IMR-90 (cell line): Measurements from ENCODE around the gene HRAS.

Source experiments
- BHLHE40 ChIP-seq: fragments of 150-350 bp; IDR thresholded peaks from 2 replicates; pipeline ENCODE4 v1.6.1; 2016; ENCODE audit warnings: mild to moderate bottlenecking, low read depth, low read length
- MAZ ChIP-seq: IDR thresholded peaks from 2 replicates; pipeline ENCODE4 v1.6.1; 2012; ENCODE audit warnings: low read depth, mild to moderate bottlenecking, low read length, improper control_type of control experiment, moderate library complexity, borderline replicate concordance
- POLR2A ChIP-seq: IDR thresholded peaks from 2 replicates; pipeline ENCODE4 v1.6.1; 2012; ENCODE audit warnings: mild to moderate bottlenecking, low read depth, low read length
- SMC3 ChIP-seq: fragments of 150-350 bp; IDR thresholded peaks from 2 replicates; pipeline ENCODE4 v1.6.1; 2016; ENCODE audit warnings: low read depth, mild to moderate bottlenecking, antibody characterized with exemption, low read length, moderate library complexity
- TF ChIP-seq, protein P1 (sequence below): fragments of 150-350 bp; IDR thresholded peaks from 2 replicates; pipeline ENCODE4 v1.6.1; 2017; ENCODE audit warnings: mild to moderate bottlenecking, antibody characterized with exemption, low read length, low read depth
- TF ChIP-seq, protein P2 (sequence below): conservative IDR thresholded peaks from 2 replicates; pipeline ENCODE4 v1.5.1; 2012; ENCODE audit warnings: mild to moderate bottlenecking, low read depth, low read length, improper control_type of control experiment
- TF ChIP-seq, protein P3 (sequence below): fragments of 150-350 bp; IDR thresholded peaks from 2 replicates; pipeline ENCODE4 v1.6.1; 2016; ENCODE audit warnings: low read depth, mild to moderate bottlenecking, low read length, moderate library complexity, borderline replicate concordance

DNA sequence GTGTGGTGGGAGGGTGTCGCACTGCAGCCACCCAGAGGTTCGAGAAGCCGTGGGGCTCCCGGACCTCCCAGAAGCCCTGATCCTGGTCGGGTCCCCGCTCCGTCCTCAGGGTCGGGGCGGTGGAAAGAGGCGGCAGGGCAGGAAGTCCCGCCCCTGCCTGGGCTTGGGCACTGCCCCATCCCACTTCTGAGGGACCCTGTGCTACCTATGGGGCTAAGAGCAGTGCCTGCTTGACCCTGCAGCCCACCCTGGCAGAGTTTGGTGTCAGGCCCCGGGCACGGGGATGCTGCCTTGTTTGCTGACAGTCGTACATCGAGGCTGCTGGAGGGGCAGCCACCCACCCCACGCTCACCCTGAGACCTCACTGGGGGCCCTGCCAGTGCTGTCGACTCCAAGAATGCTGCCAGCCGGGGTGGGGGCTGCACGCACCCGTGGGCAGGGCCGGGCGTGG, 47.8 kb downstream of the HRAS start:
- TF ChIP-seq POLR2A (no peak), BHLHE40 (no peak), MAZ (no peak), SMC3 (no peak)
- TF ChIP-seq, protein P1, sequence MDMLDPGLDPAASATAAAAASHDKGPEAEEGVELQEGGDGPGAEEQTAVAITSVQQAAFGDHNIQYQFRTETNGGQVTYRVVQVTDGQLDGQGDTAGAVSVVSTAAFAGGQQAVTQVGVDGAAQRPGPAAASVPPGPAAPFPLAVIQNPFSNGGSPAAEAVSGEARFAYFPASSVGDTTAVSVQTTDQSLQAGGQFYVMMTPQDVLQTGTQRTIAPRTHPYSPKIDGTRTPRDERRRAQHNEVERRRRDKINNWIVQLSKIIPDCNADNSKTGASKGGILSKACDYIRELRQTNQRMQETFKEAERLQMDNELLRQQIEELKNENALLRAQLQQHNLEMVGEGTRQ, result no peak
- TF ChIP-seq, protein P2, sequence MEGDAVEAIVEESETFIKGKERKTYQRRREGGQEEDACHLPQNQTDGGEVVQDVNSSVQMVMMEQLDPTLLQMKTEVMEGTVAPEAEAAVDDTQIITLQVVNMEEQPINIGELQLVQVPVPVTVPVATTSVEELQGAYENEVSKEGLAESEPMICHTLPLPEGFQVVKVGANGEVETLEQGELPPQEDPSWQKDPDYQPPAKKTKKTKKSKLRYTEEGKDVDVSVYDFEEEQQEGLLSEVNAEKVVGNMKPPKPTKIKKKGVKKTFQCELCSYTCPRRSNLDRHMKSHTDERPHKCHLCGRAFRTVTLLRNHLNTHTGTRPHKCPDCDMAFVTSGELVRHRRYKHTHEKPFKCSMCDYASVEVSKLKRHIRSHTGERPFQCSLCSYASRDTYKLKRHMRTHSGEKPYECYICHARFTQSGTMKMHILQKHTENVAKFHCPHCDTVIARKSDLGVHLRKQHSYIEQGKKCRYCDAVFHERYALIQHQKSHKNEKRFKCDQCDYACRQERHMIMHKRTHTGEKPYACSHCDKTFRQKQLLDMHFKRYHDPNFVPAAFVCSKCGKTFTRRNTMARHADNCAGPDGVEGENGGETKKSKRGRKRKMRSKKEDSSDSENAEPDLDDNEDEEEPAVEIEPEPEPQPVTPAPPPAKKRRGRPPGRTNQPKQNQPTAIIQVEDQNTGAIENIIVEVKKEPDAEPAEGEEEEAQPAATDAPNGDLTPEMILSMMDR, result no peak
- TF ChIP-seq, protein P3, sequence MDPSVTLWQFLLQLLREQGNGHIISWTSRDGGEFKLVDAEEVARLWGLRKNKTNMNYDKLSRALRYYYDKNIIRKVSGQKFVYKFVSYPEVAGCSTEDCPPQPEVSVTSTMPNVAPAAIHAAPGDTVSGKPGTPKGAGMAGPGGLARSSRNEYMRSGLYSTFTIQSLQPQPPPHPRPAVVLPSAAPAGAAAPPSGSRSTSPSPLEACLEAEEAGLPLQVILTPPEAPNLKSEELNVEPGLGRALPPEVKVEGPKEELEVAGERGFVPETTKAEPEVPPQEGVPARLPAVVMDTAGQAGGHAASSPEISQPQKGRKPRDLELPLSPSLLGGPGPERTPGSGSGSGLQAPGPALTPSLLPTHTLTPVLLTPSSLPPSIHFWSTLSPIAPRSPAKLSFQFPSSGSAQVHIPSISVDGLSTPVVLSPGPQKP, result no peak
